Activated T-helper 1 cell treated with anti-CD3 and anti-CD28 coated beads, Interleukin-12 subunit alpha, Interleukin-12 subunit beta, Interleukin-2, Interleukin-4 antibody, amounts not matched to agents 30 ng/mL and 10 ng/mL and 1 ng/mL, durations not matched to agents 14 hours and 24 hours and 36 hours (primary cell): ENCODE data around the gene SLFNL1. TPM values are rescaled to one million over a fixed set of nuclear protein-coding genes. Genes with fewer than 3 reads are reported as not detected.

ENCODE experiments used
- DNase-seq: peaks from one replicate; pipeline ENCODE4 v3.0.0; 2021; ENCODE audit warnings: low spot score
- H3K27ac Mint-ChIP-seq: one replicate; pipeline ENCODE4 v1.8.0; 2021; ENCODE audit warnings: mild to moderate bottlenecking, mixed read lengths
- H3K27me3 Mint-ChIP-seq: one replicate; pipeline ENCODE4 v1.8.0; 2022; ENCODE audit warnings: mild to moderate bottlenecking, moderate library complexity, mixed read lengths; ENCODE audit not compliant: insufficient read depth
- H3K36me3 Mint-ChIP-seq: one replicate; pipeline ENCODE4 v1.8.0; 2021; ENCODE audit warnings: low read depth, mixed read lengths
- H3K4me1 Mint-ChIP-seq: one replicate; pipeline ENCODE4 v1.8.0; 2021; ENCODE audit warnings: low read depth, mixed read lengths
- H3K4me3 Mint-ChIP-seq: one replicate; pipeline ENCODE4 v1.8.0; 2021; ENCODE audit warnings: mild to moderate bottlenecking, moderate library complexity, mixed read lengths
- H3K9me3 Mint-ChIP-seq: one replicate; pipeline ENCODE4 v1.8.0; 2021; ENCODE audit warnings: mixed read lengths
- intact Hi-C: fragments of 100-400 bp; cut with micrococcal nuclease; formaldehyde crosslinking; loops from one replicate; pipeline ENCODE4 v1.15.1; 2024
- total RNA-seq: library from RNA; stranded (reverse); gene quantifications from 2 replicates; pipeline ENCODE4 v1.2.3, GENCODE V29; 2022

Gene SLFNL1
- total RNA-seq, 1 donor from 2014 or later: 0.18 TPM

- intact Hi-C loops: loop anchor here (5.0 to 10.0 kb wide), 3 partner anchors 265 to 935 kb away; partner anchors contain the start of genes CAP1, RLF and SCMH1
- Mint-ChIP-seq H3K27ac (peak overlapping the region; percentile 97), H3K27me3 (no peaks in the 10 kb centered on the region), H3K36me3 (peaks cover 37% of the 10 kb centered on the region), H3K4me1 (peaks cover 51% of the 10 kb centered on the region), H3K4me3 (peak overlapping the region; percentile 90), H3K9me3 (no peaks in the 10 kb centered on the region)
- DNase-seq: no peak
Observed at GRCh38 chr1:40980068-40980452, 41.5 kb downstream of the SLFNL1 start.

GRCh38 chr1:40979241-40980067 lies 42.1 kb downstream of the SLFNL1 start, which contains the start of gene CTPS1:
Gene CTPS1, plus strand, starts transcription at chr1:40979696. Its CDS starts 3,595 bp downstream, at chr1:40983291.
- Mint-ChIP-seq H3K27me3 (no peaks in the 10 kb centered on the region), H3K4me1 (peaks cover 45% of the 10 kb centered on the region), H3K36me3 (peaks cover 33% of the 10 kb centered on the region), H3K27ac (peak within 1 kb of the TSS; percentile 97), H3K4me3 (peak within 1 kb of the TSS; percentile 90), H3K9me3 (no peaks in the 10 kb centered on the region)
- peak; percentile 90 for DNase-seq
- intact Hi-C loops: loop anchor here (1.0 to 10.0 kb wide), 7 partner anchors 117 to 1477 kb away; partner anchors contain the start of genes CAP1, CITED4, PPCS and RLF

GRCh38 chr1:40978886-40979240 lies 42.7 kb downstream of the SLFNL1 start:
- intact Hi-C loops: loop anchor here (1.0 to 10.0 kb wide), 4 partner anchors 117 to 1478 kb away; partner anchors contain the start of genes CITED4, PPCS, ZFP69B and ZMYND12

GRCh38 chr1:40977716-40978115 lies 43.8 kb downstream of the SLFNL1 start:
- no peaks in the 10 kb centered on the region for H3K9me3 Mint-ChIP-seq
- peaks cover 38% of the 10 kb centered on the region for H3K4me1 Mint-ChIP-seq
- peaks cover 18% of the 10 kb centered on the region for H3K36me3 Mint-ChIP-seq

More at GRCh38 chr1:40978886-40979240, 42.7 kb downstream of the SLFNL1 start:
- no peaks in the 10 kb centered on the region for H3K9me3 Mint-ChIP-seq
- no peaks in the 10 kb centered on the region for H3K27me3 Mint-ChIP-seq
- H3K4me3 Mint-ChIP-seq: peak overlapping the region; percentile 86
- peaks cover 45% of the 10 kb centered on the region for H3K4me1 Mint-ChIP-seq
- H3K36me3 Mint-ChIP-seq: peaks cover 27% of the 10 kb centered on the region
- H3K27ac Mint-ChIP-seq: peak overlapping the region; percentile 91
- DNase-seq: no peak

GRCh38 chr1:40976952-40977690 lies 44.4 kb downstream of the SLFNL1 start:
- Mint-ChIP-seq H3K27me3 (peaks cover 1% of the 10 kb centered on the region), H3K9me3 (no peaks in the 10 kb centered on the region), H3K36me3 (peaks cover 13% of the 10 kb centered on the region), H3K27ac (no peak overlapping the region), H3K4me3 (peak overlapping the region; percentile 6), H3K4me1 (peaks cover 35% of the 10 kb centered on the region)
- no peak for DNase-seq
- intact Hi-C loops: loop anchor here (5.0 to 10.0 kb wide), 2 partner anchors 170 to 522 kb away; partner anchors contain the start of gene ZFP69B

More at GRCh38 chr1:40977716-40978115, 43.8 kb downstream of the SLFNL1 start:
- Mint-ChIP-seq H3K4me3 (peak overlapping the region; percentile 32), H3K27me3 (peaks cover 1% of the 10 kb centered on the region), H3K27ac (no peak overlapping the region)
- intact Hi-C loops: loop anchor here (2.0 to 10.0 kb wide), 3 partner anchors 170 to 1479 kb away; partner anchors contain the start of genes PPCS, ZFP69B and ZMYND12
- no peak for DNase-seq

GRCh38 chr1:40974945-40975344 lies 46.6 kb downstream of the SLFNL1 start:
- Mint-ChIP-seq H3K4me1 (peaks cover 20% of the 10 kb centered on the region), H3K4me3 (no peak overlapping the region), H3K27me3 (peaks cover 4% of the 10 kb centered on the region), H3K27ac (no peak overlapping the region), H3K9me3 (no peaks in the 10 kb centered on the region), H3K36me3 (no peaks in the 10 kb centered on the region)
- intact Hi-C loops: loop anchor here (5.0 to 10.0 kb wide), 2 partner anchors 168 to 520 kb away; partner anchors contain the start of gene ZFP69B
- no peak for DNase-seq

- H3K4me3 Mint-ChIP-seq: no peak overlapping the region
- no peak overlapping the region for H3K27ac Mint-ChIP-seq
- intact Hi-C loops: loop anchor here (10.0 kb wide), 1 partner anchor 519 kb away; the partner anchor contains the start of gene ZFP69B
Observed at GRCh38 chr1:40973912-40974311, 47.6 kb downstream of the SLFNL1 start.

GRCh38 chr1:40971966-40972365 lies 49.6 kb downstream of the SLFNL1 start:
- H3K27me3 Mint-ChIP-seq: peaks cover 4% of the 10 kb centered on the region
- no peak overlapping the region for H3K4me3 Mint-ChIP-seq
- no peak for DNase-seq
- H3K4me1 Mint-ChIP-seq: peaks cover 14% of the 10 kb centered on the region
- no peaks in the 10 kb centered on the region for H3K36me3 Mint-ChIP-seq
- intact Hi-C loops: loop anchor here (10.0 kb wide), 1 partner anchor 517 kb away; the partner anchor contains the start of gene ZFP69B
- no peaks in the 10 kb centered on the region for H3K9me3 Mint-ChIP-seq
- no peak overlapping the region for H3K27ac Mint-ChIP-seq

More at GRCh38 chr1:40973912-40974311, 47.6 kb downstream of the SLFNL1 start:
- Mint-ChIP-seq H3K9me3 (no peaks in the 10 kb centered on the region), H3K4me1 (peaks cover 18% of the 10 kb centered on the region), H3K27me3 (peaks cover 4% of the 10 kb centered on the region), H3K36me3 (no peaks in the 10 kb centered on the region)
- no peak for DNase-seq

- Mint-ChIP-seq H3K9me3 (no peaks in the 10 kb centered on the region), H3K27me3 (peaks cover 4% of the 10 kb centered on the region), H3K4me3 (no peak overlapping the region), H3K4me1 (peaks cover 9% of the 10 kb centered on the region), H3K36me3 (no peaks in the 10 kb centered on the region), H3K27ac (no peak overlapping the region)
- no peak for DNase-seq
- intact Hi-C loops: no loop called here
Observed at GRCh38 chr1:40969445-40969844, 52.1 kb downstream of the SLFNL1 start.

- Mint-ChIP-seq H3K9me3 (no peaks in the 10 kb centered on the region), H3K4me3 (no peak overlapping the region), H3K36me3 (no peaks in the 10 kb centered on the region), H3K27ac (no peak overlapping the region), H3K4me1 (no peaks in the 10 kb centered on the region), H3K27me3 (peaks cover 3% of the 10 kb centered on the region)
- intact Hi-C loops: no loop called here
- no peak for DNase-seq
Observed at GRCh38 chr1:40966417-40966816, 55.1 kb downstream of the SLFNL1 start.
